Stimulated activated CD4-positive, alpha-beta T cell treated with anti-CD3 and anti-CD28 coated beads, Interleukin-4, amount 100 ng/mL, for 48 hours (primary cell): Measurements from ENCODE around the gene PRRC2B.
"Not testable (repeated sequence)": the region's sequence is repeated elsewhere in the genome, so short reads cannot be mapped to it uniquely, and the experiment has no call there.

Experiments used
- DNase-seq, 2 donors: peaks; one replicate each; pipeline ENCODE4 v3.0.0-alpha.2; 2020; ENCODE audit warnings: low read depth in 2 of 2

Gene PRRC2B

DNA sequence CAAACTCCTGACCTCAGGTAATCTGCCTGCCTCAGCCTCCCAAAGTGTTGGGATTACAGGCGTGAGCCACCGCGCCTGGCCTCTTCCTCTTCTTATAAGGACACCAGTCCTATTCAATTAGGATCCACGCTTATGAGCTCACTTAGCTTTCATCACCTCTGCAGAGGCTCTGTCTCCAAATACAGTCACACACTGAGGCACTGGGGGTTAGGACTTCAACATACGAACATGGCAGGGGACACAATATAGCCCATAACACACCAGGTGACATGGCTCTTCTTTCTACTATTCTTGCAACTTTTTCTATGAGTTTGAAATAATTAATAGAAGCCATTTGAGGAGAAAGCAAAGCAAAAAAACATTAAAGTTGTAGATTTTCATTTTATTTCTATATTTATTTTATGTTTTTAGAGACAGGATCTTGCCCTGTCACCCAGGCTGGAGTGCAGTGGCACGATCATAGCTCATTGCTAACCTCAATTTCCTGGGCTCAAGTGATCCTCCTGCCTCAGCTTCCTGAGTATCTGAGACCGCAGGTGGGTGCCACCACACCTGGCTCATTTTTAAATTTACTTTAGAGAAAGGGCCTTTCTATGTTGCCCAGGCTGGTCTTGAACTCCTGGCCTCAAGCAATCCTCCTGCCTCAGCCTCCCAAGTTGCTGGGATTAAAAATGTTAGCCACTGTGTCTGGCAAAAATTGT, 145.5 kb downstream of the PRRC2B start:
- DNase-seq, result no peak

DNA sequence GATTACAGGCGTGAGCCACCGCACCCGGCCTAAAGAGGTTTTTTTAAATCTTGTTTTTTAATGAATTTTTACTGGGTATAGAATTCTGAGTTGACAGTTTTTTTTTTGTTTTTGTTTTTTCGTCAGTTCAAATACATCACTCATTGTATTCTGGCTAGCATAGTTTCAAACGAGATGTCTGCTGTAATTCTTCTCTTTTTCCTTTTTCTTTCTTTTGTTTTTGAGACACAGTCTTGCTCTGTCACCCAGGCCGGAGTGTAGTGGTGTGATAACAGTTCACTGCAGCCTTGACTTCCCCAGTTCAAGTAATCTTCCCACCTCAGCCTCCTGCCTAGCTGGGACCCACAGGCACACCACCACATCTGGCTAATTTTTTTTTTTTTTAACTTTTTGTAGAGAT, 149.3 kb downstream of the PRRC2B start:
- no peak for DNase-seq

DNA sequence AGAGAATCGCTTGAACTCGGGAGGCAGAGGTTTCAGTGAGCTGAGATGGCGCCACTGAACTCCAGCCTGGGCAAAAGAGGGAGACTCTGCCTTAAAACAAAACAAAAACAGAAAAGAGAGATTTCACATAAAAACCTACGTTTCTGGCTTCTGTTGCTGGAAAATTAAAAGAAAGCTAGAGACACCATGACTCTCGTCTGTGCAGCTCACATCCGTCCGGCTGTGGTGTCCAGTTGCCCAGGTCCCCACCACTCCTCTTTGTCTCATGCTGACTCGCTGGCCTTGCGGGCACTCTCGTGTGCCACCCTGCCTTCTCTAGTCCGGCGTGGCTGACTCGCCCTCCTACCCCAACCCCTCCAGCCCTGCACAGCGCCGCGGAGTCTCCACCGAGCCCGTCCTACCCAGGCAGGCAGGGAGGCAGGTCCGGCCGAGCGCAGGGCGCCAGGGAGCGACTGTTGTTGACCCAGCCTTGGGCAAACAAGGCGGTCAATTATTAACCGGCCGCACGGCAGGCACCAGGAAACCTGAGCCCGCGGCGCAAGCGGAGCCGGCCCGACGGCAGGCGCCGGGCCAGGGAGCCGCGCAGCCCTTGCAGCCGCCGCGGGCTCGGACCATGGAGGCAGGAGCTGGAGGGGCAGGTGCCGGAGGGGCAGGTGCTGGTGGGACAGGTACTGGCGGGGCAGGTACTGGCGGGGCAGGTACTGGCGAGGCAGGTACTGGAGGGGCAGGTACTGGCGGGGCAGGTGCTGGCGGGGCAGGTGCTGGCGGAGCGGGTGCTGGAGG, 151.3 kb downstream of the PRRC2B start, which contains the start of gene PRRT1B:
Gene PRRT1B (plus strand): TSS at position 521 of the 783 bp plus-strand sequence. CDS start 93 bp downstream, at position 614.
- DNase-seq, result no peak

GRCh38 chr9:131545786-131546335, 152.0 kb downstream of the PRRC2B start:
- no peak for DNase-seq

DNA sequence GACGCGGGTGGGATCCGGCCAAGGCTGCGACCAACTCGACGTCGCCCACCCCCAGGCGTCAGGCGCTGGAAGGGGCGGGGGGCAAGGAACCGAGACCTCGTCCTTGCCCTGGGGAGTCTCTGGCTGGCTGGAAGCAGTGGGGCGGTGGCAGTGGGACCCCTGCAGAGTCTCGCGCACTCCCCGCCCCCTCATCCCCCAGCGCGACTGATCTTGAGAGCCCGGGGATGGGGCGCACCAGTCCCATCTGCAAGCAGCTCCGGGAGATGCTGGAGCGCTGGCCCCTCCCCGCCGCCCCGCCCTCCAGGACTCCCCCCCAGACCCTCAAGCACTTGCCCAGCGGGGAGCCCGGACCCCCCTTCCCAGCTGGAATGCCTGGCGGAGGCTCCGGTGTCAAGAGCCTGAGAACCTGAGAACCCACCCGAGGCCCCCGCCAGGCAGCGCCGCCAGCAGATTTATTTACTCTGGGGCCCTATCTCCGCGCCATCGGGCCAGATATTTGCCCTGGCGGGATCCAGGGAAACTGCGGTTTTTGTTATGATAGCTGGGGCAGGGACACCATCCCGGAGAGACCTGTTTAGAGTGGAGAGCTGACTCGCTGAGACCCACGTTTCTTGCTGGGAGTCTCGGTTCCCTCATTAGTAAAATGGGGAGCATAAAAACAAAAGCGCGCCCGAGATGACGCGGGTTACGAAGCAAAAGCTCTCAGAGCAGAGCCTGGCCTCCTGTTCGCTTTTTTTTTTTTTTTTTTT, 152.6 kb downstream of the PRRC2B start:
- no peak for DNase-seq

- not testable (repeated sequence) for DNase-seq
These were observed 155.3 kb downstream of the PRRC2B start for GRCh38 chr9:131549186-131549585.
